SH-SY5Y (cell line): Measurements from ENCODE around the gene ROR2.

Experiments used
- GATA2 ChIP-seq: IDR thresholded peaks from 2 replicates; pipeline ENCODE4 v1.6.1; 2011; ENCODE audit warnings: mild to moderate bottlenecking, low read depth, low read length
- GATA3 ChIP-seq: IDR thresholded peaks from 2 replicates; pipeline ENCODE4 v1.6.1; 2011; ENCODE audit warnings: low read depth, mild to moderate bottlenecking, low read length, moderate library complexity

DNA sequence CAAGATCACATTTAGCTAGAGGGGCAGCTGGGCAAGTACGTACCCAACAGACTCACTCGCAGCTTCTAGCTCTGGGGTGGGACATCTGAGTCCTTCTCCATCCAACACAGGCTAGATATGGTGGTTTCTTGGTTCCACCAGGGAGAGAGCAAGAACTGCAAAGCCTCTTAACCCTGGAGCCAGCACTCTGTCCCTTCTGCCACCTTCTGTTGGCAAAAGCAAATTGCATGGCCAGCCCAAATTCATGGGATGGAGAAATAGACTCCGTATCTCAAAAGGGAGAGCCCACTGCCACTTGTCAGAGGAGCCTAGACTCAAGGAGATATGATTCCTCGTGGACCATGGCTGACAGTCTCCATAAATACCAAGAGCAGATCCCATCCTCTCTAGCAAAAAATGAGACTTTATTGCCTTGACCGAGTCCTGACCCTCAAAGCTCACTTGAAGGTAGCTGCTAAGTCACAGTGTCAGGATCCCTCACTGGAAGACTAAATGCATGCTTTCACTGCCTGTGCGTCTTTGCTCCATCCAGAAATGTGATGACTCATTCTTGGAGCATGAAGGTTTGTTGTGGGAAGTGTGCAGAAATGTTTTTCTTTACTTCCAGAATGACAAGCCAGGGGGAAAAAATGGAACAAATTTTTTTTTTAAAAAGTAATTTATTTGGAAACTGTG lies 28.8 kb upstream of the ROR2 start:
- TF ChIP-seq GATA3 (no peak), GATA2 (no peak)
